Upper lobe of left lung (tissue), 6 donors: Measurements from ENCODE around the gene BMP6. TPM values are rescaled to one million over a fixed set of nuclear protein-coding genes. Genes with fewer than 3 reads are reported as not detected.

Experiments
- ATAC-seq, 2 donors: fragments of 200-7000 bp; cut with Tn5 transposase; one replicate each; pipeline ENCODE4 v1.9.1; 2022; ENCODE audit warnings: mild to moderate bottlenecking in 2 of 2, moderate library complexity in 2 of 2; ENCODE audit not compliant: low FRiP score in 2 of 2
- DNase-seq, 2 donors: peaks; one replicate each; pipeline ENCODE4 v3.0.0-alpha.2; 2019 to 2020
- H3K27ac ChIP-seq, 4 donors: fragments of 200-600 bp; sonication (generic); one replicate each; pipeline ENCODE4 v1.5.1; 2016 to 2019
- H3K27me3 ChIP-seq, 4 donors: fragments of 200-600 bp; sonication (generic); one replicate each; pipeline ENCODE4 v1.5.1; 2017 to 2019
- H3K36me3 ChIP-seq, 4 donors: fragments of 200-600 bp; sonication (generic); one replicate each; pipeline ENCODE4 v1.5.1; 2016 to 2019
- H3K4me1 ChIP-seq, 4 donors: fragments of 200-600 bp; sonication (generic); one replicate each; pipeline ENCODE4 v1.5.1; 2018 to 2019
- H3K4me3 ChIP-seq, 4 donors: fragments of 200-600 bp; sonication (generic); one replicate each; pipeline ENCODE4 v1.5.1; 2017 to 2019; ENCODE audit warnings: mild to moderate bottlenecking in 2 of 4, moderate library complexity in 1 of 4
- H3K9me3 ChIP-seq, 4 donors: fragments of 200-600 bp; sonication (generic); one replicate each; pipeline ENCODE4 v1.5.1; 2018 to 2019
- CTCF ChIP-seq, 6 experiments: fragments of 450-650 bp in 4 of 6; fragments of 200-600 bp in 2 of 6; sonication (generic) in 2 of 6; IDR thresholded peaks; one replicate each; pipeline ENCODE4 v1.5.1; 2016 to 2019; ENCODE audit warnings: antibody characterized with exemption in 6 of 6
- EP300 ChIP-seq, 4 donors: sonication (generic); formaldehyde crosslinking; IDR thresholded peaks; one replicate each; pipeline ENCODE4 v1.5.1; 2017; ENCODE audit warnings: antibody characterized with exemption in 4 of 4, control low read depth in 2 of 4
- POLR2A ChIP-seq, 4 donors: fragments of 450-650 bp; IDR thresholded peaks; one replicate each; pipeline ENCODE4 v1.5.1; 2016 to 2017; ENCODE audit warnings: antibody characterized with exemption in 4 of 4, mild to moderate bottlenecking in 2 of 4
- POLR2AphosphoS5 ChIP-seq, 2 donors: sonication (generic); formaldehyde crosslinking; IDR thresholded peaks; one replicate each; pipeline ENCODE4 v1.5.1; 2017; ENCODE audit warnings: antibody characterized with exemption in 2 of 2
- WGBS, 2 donors: methylation state at CpG; one replicate each; pipeline ENCODE4 v1.1.5; 2017 to 2018; 5-methylcytosine and 5-hydroxymethylcytosine counted together
- total RNA-seq, 6 donors: library from RNA; depleted of rRNA in 4 of 6; stranded (reverse); fragments of >200 nt in 4 of 6; gene quantifications; one replicate each; pipeline versions ENCODE4 v1.1.0 to v1.2.1, GENCODE V29; 2016 to 2021
- donor health status: DM: no; HTN: no; CAD: no; lungs with moderate emphysema.
- donor health status: DM: no; HTN: yes; CAD: no; lungs with severe emphysema.

Gene BMP6
- total RNA-seq, 6 donors from 2014 or later = 1.0 to 25.4 (median 5.2) TPM

- WGBS, 2 donors = 95% methylated on average over 6 of the region's 6 CpGs
- H3K27me3 ChIP-seq = peaks cover 0 to 24% (median 12%) of the 10 kb centered on the region in 4 donors
- no peak overlapping the region for H3K4me3 ChIP-seq
- ATAC-seq = no peak
- H3K9me3 ChIP-seq = no peaks in the 10 kb centered on the region
- H3K36me3 ChIP-seq = no peaks in the 10 kb centered on the region
- H3K27ac ChIP-seq = no peak overlapping the region
- TF ChIP-seq POLR2AphosphoS5 (IDR thresholded peaks at IDR 0.05) = no peak
- no peak for TF ChIP-seq POLR2A (IDR thresholded peaks at IDR 0.05)
- no peak for TF ChIP-seq CTCF (IDR thresholded peaks at IDR 0.05)
- DNase-seq = no peak
- H3K4me1 ChIP-seq = peaks cover 30 to 41% (median 32%) of the 10 kb centered on the region in 4 donors
These were observed 2.3 kb upstream of the BMP6 start for GRCh38 chr6:7723554-7723953.

- Histone ChIP-seq H3K27ac (no peak overlapping the region), H3K4me3 (peak overlapping the region in 3 of 4 donors; percentile 52 to 71 (median 64)), H3K27me3 (peaks cover 0 to 35% (median 16%) of the 10 kb centered on the region in 4 donors), H3K4me1 (peaks cover 31 to 48% (median 38%) of the 10 kb centered on the region in 4 donors), H3K36me3 (no peaks in the 10 kb centered on the region), H3K9me3 (no peaks in the 10 kb centered on the region)
- ATAC-seq (peak in 1 of 2 donors; percentile 23), DNase-seq (no peak)
- TF ChIP-seq POLR2A (IDR thresholded peaks at IDR 0.05) = no peak
- no peak for TF ChIP-seq EP300 (IDR thresholded peaks at IDR 0.05)
- no peak for TF ChIP-seq POLR2AphosphoS5 (IDR thresholded peaks at IDR 0.05)
- no peak for TF ChIP-seq CTCF (IDR thresholded peaks at IDR 0.05)
- WGBS, 2 donors = 22 to 25% methylated on average over 10 of the region's 10 CpGs
These were observed 487 bp upstream of the BMP6 start for GRCh38 chr6:7725412-7725811.

- peak overlapping the region in 2 of 4 donors; percentile 11 to 46 for H3K27ac ChIP-seq
- peaks cover 0 to 35% (median 16%) of the 10 kb centered on the region in 4 donors for H3K27me3 ChIP-seq
- DNase-seq = peak in 1 of 2 donors; percentile 86
- TF ChIP-seq POLR2A (IDR thresholded peaks at IDR 0.05) (no peak), CTCF (IDR thresholded peaks at IDR 0.05) (no peak), POLR2AphosphoS5 (IDR thresholded peaks at IDR 0.05) (no peak), EP300 (IDR thresholded peaks at IDR 0.05) (no peak)
- peaks cover 30 to 55% (median 40%) of the 10 kb centered on the region in 4 donors for H3K4me1 ChIP-seq
- 4% methylated on average over 9 of the region's 73 CpGs; no CpG with 5 or more reads in 1 of the 2 donors for WGBS, 2 donors
- peak; percentile 15 to 51 for ATAC-seq
- no peaks in the 10 kb centered on the region for H3K9me3 ChIP-seq
- peak overlapping the region; percentile 52 to 71 (median 66) for H3K4me3 ChIP-seq
- no peaks in the 10 kb centered on the region for H3K36me3 ChIP-seq
These were observed 652 bp downstream of the BMP6 start for GRCh38 chr6:7726416-7727085.

- peaks cover 27 to 55% (median 40%) of the 10 kb centered on the region in 4 donors for H3K4me1 ChIP-seq
- H3K27me3 ChIP-seq = peaks cover 0 to 35% (median 16%) of the 10 kb centered on the region in 4 donors
- no peak for ATAC-seq
- H3K9me3 ChIP-seq = no peaks in the 10 kb centered on the region
- DNase-seq = peak in 1 of 2 donors; percentile 87
- no peak for TF ChIP-seq POLR2A (IDR thresholded peaks at IDR 0.05)
- TF ChIP-seq POLR2AphosphoS5 (IDR thresholded peaks at IDR 0.05) = no peak
- no peak for TF ChIP-seq CTCF (IDR thresholded peaks at IDR 0.05)
- TF ChIP-seq EP300 (IDR thresholded peaks at IDR 0.05) = no peak
- H3K4me3 ChIP-seq = peak overlapping the region; percentile 36 to 71 (median 58)
- peak overlapping the region in 2 of 4 donors; percentile 20 to 46 for H3K27ac ChIP-seq
- 0 to 2% methylated on average over 9 to 49 of the region's 97 CpGs for WGBS, 2 donors
- no peaks in the 10 kb centered on the region for H3K36me3 ChIP-seq
These were observed 1.4 kb downstream of the BMP6 start for GRCh38 chr6:7727086-7727945.
